ENCODE data around the gene CALN1. TPM values are rescaled to one million over a fixed set of nuclear protein-coding genes. Genes with fewer than 3 reads are reported as not detected.

The CALN1 gene
- total RNA-seq, 4 donors from 2014 or later: 0.04 TPM; not detected in 3

DNA sequence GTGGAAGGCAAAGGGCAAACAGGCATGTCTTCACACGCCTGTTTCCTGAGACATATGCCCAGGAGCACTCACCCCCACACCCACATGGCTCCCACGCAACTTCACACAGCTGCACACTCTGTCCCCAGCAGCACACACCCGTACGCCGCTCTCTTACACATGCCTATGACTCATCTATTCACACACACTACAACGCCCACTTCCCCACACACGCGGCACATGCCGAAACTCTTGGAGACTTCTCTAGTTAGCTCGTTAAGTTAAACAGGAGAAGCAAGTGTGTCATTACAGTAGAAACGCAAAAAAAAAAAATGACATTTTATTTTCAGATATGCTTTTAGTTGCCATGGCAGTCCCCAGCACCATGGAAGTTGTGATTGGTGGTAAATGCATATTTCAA, 6.7 kb downstream of the CALN1 start:
- WGBS, 2 donors (ENCODE audit: low coverage in 1 of 2): 60 to 76% methylated on average over 5 to 11 of the region's 11 CpGs
- Histone ChIP-seq H3K4me3 (no peak overlapping the region), H3K36me3 (no peaks in the 10 kb centered on the region), H3K27me3 (no peaks in the 10 kb centered on the region), H3K27ac (no peak overlapping the region), H3K4me1 (no peaks in the 10 kb centered on the region), H3K9me3 (no peaks in the 10 kb centered on the region)
- peak; percentile 31 for ATAC-seq
- TF ChIP-seq POLR2AphosphoS5 (IDR thresholded peaks at IDR 0.05): no peak
- TF ChIP-seq, protein P1, sequence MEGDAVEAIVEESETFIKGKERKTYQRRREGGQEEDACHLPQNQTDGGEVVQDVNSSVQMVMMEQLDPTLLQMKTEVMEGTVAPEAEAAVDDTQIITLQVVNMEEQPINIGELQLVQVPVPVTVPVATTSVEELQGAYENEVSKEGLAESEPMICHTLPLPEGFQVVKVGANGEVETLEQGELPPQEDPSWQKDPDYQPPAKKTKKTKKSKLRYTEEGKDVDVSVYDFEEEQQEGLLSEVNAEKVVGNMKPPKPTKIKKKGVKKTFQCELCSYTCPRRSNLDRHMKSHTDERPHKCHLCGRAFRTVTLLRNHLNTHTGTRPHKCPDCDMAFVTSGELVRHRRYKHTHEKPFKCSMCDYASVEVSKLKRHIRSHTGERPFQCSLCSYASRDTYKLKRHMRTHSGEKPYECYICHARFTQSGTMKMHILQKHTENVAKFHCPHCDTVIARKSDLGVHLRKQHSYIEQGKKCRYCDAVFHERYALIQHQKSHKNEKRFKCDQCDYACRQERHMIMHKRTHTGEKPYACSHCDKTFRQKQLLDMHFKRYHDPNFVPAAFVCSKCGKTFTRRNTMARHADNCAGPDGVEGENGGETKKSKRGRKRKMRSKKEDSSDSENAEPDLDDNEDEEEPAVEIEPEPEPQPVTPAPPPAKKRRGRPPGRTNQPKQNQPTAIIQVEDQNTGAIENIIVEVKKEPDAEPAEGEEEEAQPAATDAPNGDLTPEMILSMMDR (IDR thresholded peaks at IDR 0.05): no peak
- TF ChIP-seq EP300 (IDR thresholded peaks at IDR 0.05): no peak
- no peak for TF ChIP-seq POLR2A (IDR thresholded peaks at IDR 0.05)

DNA sequence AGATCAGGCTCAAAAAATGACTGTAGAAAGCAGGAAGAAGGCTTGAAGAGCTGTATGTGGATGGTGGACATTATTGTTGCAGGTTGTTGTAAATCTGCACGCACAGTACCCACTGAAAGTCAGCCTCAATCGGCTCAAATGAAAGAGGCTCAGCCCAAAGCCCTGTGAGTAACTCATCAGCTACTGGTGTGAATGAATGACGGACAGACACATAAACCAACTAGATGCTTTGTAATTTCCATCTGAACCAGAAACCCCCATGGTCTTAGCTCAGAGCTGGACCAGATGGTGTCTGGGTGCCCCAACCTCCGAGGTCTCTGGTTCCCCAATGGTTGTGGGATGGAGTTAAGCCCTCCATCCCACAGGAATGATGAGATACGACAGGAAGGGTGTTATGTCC, 7.4 kb downstream of the CALN1 start:
- 75 to 82% methylated on average over 3 to 4 of the region's 5 CpGs for WGBS, 2 donors (ENCODE audit: low coverage in 1 of 2)
- Histone ChIP-seq H3K9me3 (no peaks in the 10 kb centered on the region), H3K27me3 (no peaks in the 10 kb centered on the region), H3K27ac (no peak overlapping the region), H3K36me3 (no peaks in the 10 kb centered on the region), H3K4me3 (no peak overlapping the region), H3K4me1 (no peaks in the 10 kb centered on the region)
- no peak for TF ChIP-seq EP300 (IDR thresholded peaks at IDR 0.05)
- no peak for TF ChIP-seq POLR2A (IDR thresholded peaks at IDR 0.05)
- no peak for TF ChIP-seq POLR2AphosphoS5 (IDR thresholded peaks at IDR 0.05)
- TF ChIP-seq, protein P1 (IDR thresholded peaks at IDR 0.05): no peak
- ATAC-seq: no peak

DNA sequence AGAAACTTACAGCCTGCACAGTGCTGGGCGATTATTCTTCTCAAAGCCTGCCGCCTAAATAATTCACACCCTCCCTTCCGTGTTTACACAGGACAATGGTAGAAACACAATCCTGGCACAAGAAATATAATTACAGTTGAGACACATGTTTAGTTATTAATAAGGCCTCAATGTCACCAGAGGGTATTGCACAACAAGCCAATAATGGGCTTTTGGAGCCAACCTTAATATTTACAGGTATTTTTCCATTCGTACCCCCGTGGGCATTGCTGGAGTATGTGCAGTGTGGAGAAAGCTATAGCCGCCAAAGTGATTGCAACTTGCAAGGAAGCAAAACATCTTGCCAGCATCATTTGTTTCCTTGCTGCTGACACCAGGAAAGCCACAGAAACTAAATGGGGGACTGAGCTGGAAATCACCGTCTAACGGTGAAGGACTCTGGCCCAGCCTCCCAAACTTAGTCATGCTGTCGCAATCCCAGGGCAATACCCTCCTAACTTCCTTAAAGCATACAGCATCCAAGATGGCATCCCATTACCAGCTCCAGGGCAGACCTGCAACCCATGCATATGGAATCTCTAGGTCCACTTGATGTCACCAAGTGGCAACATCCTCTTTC, 8.6 kb downstream of the CALN1 start:
- no peaks in the 10 kb centered on the region for H3K9me3 ChIP-seq
- TF ChIP-seq EP300 (IDR thresholded peaks at IDR 0.05) (no peak), POLR2AphosphoS5 (IDR thresholded peaks at IDR 0.05) (no peak), POLR2A (IDR thresholded peaks at IDR 0.05) (no peak)
- TF ChIP-seq, protein P1 (IDR thresholded peaks at IDR 0.05): no peak
- no peaks in the 10 kb centered on the region for H3K27me3 ChIP-seq
- no peak overlapping the region for H3K4me3 ChIP-seq
- H3K4me1 ChIP-seq: no peaks in the 10 kb centered on the region
- no peak overlapping the region for H3K27ac ChIP-seq
- 67 to 100% methylated on average over 3 to 8 of the region's 9 CpGs for WGBS, 2 donors (ENCODE audit: low coverage in 1 of 2)
- no peaks in the 10 kb centered on the region for H3K36me3 ChIP-seq
- ATAC-seq: no peak

DNA sequence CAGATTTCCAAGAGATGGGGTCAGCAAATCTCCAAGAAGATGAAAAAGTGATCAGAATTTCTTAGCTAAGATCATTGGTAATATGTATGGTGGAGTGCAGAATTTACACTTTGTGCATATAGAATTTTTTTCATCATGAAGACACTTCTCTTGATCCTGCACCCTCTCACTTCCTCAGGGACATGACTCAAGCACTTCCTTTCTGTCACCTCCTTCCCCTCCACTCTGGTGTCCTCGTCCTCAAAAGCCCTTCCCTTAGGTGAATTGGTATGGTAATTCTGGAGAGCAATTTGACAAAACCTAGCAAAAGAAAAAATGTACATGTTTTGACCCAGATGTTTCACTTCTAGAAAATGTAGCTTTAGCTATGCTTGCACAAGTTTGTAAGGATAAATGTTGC, 18.1 kb downstream of the CALN1 start:
- no peak for ATAC-seq
- Histone ChIP-seq H3K4me3 (no peak overlapping the region), H3K36me3 (no peaks in the 10 kb centered on the region), H3K27me3 (no peaks in the 10 kb centered on the region), H3K9me3 (no peaks in the 10 kb centered on the region), H3K4me1 (no peaks in the 10 kb centered on the region), H3K27ac (no peak overlapping the region)
- TF ChIP-seq, protein P1 (IDR thresholded peaks at IDR 0.05): no peak
- TF ChIP-seq EP300 (IDR thresholded peaks at IDR 0.05) (no peak), POLR2A (IDR thresholded peaks at IDR 0.05) (no peak), POLR2AphosphoS5 (IDR thresholded peaks at IDR 0.05) (no peak)
- 27% methylated on average over 1 of the region's 1 CpG; no CpG with 5 or more reads in 1 of the 2 donors for WGBS, 2 donors (ENCODE audit: low coverage in 1 of 2)

DNA sequence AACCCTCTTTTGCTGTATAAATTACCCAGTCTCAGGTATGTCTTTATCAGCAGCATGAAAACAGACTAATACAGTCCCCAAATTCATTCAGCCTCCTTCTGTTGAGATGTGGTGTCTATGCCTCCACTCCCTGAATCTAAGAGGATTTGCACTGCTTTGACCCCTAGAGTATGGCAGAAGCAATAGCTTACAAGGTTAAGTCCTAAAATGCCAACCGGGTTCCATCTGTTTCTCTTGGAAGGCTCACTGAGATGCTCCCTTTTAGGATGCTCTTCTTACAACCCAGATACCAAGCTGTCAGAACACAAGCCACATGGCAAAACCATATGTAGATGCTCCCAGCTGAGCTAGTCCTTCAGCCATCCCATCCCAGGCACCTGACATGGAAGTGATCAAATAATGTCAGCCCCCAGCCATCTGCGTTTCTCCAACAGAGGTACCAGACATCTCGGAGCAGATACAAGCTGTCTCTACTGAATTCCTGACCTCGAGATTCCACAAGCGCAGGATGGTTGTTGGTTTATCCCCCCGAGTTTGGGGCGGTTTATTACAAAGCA, 20.2 kb downstream of the CALN1 start:
- Histone ChIP-seq H3K27ac (no peak overlapping the region), H3K27me3 (peaks cover 4% of the 10 kb centered on the region), H3K4me3 (no peak overlapping the region), H3K4me1 (no peaks in the 10 kb centered on the region), H3K36me3 (no peaks in the 10 kb centered on the region), H3K9me3 (no peaks in the 10 kb centered on the region)
- TF ChIP-seq, protein P1 (IDR thresholded peaks at IDR 0.05): no peak
- no peak for TF ChIP-seq POLR2AphosphoS5 (IDR thresholded peaks at IDR 0.05)
- TF ChIP-seq EP300 (IDR thresholded peaks at IDR 0.05): no peak
- TF ChIP-seq POLR2A (IDR thresholded peaks at IDR 0.05): no peak
- WGBS, 2 donors (ENCODE audit: low coverage in 1 of 2): no CpG with 5 or more reads among the region's 7 CpGs
- ATAC-seq: no peak

Measured in gastroesophageal sphincter (tissue), 4 donors.